GM12874 (cell line): Measurements from ENCODE around the gene GLB1L2.

Source experiments
- TF ChIP-seq, protein P1 (sequence below): IDR thresholded peaks from 2 replicates; pipeline ENCODE4 v1.5.1; 2011; ENCODE audit warnings: low read depth, mild to moderate bottlenecking, control low read depth, low read length, moderate library complexity; ENCODE audit not compliant: insufficient read depth

Gene GLB1L2

DNA sequence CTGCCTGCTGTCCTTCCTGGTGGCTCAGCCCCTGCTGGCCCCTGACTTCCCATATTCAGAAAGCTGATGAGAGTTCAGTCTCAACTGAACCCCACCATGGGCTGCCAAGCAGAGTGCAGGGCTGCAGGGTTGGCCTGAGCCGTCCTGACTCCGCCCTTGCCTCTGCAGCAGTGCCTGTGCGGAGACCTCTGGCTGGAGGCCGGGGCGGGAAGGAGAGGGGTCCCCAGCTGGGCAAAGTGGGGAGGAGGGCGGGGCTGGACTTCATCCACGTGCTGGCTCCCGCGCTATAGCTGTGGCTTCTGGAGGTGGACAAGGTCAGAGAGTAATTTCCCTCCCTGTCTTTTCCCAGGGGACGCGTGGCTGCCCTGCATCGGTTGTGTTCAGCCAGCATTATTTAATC is 42.0 kb upstream of the GLB1L2 start:
- TF ChIP-seq, protein P1, sequence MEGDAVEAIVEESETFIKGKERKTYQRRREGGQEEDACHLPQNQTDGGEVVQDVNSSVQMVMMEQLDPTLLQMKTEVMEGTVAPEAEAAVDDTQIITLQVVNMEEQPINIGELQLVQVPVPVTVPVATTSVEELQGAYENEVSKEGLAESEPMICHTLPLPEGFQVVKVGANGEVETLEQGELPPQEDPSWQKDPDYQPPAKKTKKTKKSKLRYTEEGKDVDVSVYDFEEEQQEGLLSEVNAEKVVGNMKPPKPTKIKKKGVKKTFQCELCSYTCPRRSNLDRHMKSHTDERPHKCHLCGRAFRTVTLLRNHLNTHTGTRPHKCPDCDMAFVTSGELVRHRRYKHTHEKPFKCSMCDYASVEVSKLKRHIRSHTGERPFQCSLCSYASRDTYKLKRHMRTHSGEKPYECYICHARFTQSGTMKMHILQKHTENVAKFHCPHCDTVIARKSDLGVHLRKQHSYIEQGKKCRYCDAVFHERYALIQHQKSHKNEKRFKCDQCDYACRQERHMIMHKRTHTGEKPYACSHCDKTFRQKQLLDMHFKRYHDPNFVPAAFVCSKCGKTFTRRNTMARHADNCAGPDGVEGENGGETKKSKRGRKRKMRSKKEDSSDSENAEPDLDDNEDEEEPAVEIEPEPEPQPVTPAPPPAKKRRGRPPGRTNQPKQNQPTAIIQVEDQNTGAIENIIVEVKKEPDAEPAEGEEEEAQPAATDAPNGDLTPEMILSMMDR: no peak

DNA sequence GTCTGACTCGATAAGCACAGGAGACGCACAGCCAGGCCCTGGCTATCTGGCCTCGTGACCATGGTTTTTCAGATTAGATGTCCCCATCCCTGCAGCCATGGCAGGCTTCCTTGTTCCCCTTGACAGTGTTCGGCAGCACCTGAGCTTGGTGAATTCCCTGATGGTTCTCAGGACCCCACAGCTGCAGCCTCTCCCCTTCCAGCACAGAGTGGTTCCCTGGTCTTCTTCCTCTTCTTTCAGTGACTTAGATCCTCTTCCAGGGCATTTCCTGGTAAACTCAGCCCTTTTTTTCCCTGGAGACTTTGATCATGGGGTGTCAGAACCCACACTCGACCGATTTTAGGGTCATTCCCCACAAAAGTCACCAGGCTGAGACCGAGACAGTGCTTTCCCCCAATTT is 41.1 kb upstream of the GLB1L2 start:
- TF ChIP-seq, protein P1: no peak

DNA sequence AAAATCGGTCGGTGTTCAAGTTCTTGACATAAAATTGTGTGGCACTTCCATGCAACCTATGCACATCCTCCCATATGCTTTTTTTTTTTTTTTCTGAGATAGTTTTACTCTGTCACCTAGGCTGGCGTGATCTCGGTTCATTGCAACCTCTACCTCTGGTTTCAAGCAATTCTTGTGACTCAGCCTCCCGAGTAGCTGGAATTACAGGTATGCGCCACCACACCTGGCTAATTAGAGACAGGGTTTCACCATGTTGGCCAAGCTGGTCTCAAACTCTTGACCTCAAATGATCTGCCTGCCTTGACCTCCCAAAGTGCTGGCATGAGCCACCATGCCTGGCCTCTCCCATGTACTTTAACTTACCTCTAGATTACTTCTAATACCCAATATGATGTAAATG is 40.6 kb upstream of the GLB1L2 start:
- TF ChIP-seq, protein P1: no peak

DNA sequence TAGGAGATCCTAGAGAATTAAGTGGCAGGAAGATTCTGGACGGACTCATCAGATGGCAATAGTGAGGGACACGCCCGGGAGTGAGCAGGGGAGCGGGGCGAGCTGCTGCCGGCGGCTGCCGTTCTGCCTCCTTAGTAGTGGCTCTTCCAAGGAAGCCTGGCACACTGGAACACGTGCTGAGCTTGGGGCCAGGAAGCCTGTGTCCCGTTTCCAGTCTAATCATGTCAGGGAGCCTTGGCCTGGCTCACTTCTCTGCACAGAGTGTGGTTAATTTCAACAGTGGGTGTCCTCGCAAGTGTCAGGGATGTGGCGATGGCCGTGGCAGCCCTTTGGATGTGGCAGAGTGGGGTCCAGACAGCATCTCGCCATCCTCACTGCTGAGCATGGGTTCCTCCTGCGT is 39.1 kb upstream of the GLB1L2 start:
- TF ChIP-seq, protein P1: no peak

DNA sequence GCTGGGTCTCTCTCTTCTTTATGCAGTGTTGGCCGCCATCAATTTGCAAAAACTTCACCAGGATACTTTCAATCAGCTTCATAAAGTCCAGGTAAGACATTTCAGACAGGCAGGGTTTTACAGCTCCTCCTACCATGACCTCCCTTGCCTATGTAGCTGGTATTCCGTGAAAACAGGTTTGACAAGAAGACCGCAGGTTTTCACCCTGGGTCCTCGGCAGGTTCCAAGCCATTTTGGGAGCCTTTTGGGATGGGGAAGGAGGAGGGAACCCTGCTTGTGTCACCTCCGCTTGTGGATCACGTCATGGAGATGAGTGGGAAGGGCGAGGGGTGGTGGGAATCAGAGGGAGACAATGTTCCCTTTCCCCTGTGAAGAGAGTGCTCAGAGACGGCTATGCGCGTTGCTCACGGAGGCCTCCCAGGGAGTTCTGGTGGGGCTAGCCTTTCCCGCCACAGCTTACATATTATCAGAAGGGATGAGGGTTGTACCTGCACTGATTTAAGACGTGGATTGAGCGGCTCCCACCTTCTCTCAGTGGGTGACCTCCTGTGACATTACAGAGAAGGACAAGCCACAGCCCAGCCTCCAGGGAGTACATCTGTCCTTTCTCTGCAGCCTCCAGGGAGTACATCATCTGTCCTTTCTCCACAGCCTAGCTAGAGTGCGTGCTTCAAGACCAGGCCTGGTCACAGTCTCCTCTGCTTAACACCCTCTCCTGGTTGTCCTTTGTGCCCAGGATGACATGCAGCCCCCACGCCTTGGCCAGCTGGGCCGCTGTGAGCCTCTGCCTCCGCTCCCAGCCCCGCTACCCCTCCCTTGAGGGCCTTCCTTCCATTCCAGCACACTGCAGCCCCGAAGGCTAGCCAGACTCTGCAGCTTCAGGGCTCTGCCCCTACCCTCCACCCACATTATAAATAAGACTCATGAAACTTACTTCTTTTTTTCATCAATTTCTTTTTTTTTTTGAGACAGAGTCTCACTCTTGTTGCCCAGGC is 38.4 kb upstream of the GLB1L2 start:
- TF ChIP-seq, protein P1: no peak

DNA sequence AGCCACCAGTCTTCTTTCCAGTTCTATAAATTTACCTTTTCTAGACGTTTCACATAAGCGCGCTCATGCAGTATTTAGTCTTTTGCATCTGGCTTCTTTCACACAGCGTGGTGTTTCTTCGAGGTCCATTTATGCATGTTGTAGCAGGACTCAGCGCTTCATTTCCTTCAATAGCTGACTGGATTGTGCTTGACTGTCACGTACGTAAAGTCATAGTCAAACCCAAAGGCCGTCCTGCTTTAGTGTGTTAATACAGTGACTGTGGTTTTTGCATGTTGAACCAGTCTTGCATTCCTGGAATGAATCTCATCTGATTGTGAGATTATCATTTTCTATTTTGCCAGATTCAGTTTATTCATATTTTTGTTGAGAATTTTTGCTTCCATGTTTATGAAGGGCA is 37.1 kb upstream of the GLB1L2 start:
- TF ChIP-seq, protein P1: no peak

DNA sequence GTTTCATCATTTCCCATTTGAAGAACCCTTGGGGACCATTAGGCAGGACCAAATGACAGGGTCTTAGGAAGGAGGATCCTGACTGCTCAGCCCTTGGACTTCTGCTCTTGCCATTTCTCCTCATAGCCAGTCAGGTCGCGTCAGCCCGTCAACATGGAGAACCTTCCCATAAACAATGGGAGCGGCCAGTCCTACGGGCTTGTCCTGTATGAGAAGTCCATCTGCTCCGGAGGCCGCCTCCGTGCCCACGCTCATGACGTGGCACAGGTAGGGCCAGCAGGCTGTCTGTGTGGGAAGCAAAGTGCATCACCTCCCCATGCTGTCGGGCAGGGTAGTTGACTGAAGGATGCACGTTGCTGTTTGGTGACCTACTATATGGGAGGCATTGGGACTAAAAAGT is 19.6 kb upstream of the GLB1L2 start:
- TF ChIP-seq, protein P1: no peak
